A549 (cell line): ENCODE measurements around the gene GSTM5. TPM values are rescaled to one million over a fixed set of nuclear protein-coding genes. Genes with fewer than 3 reads are reported as not detected.
"Not testable (repeated sequence)": the region's sequence is repeated elsewhere in the genome, so short reads cannot be mapped to it uniquely, and the experiment has no call there.

Experiments
- ATAC-seq, 2 experiments: fragments of 200-7000 bp in 1 of 2; fragments of >200 bp in 1 of 2; cut with Nextera tagmentation in 1 of 2; cut with Tn5 transposase in 1 of 2; 3 replicates each; pipeline versions ENCODE4 v1.8.0 to v1.9.1; 2018 to 2020; ENCODE audit warnings: mild to moderate bottlenecking in 1 of 2, moderate library complexity in 1 of 2
- CTCF ChIA-PET: fragments of 300-600 bp; sonication (Branson Sonifier 250); formaldehyde crosslinking; extraction: SDS; loops from one replicate; lab custom pipeline; 2021; ENCODE audit warnings: antibody characterized with exemption, inconsistent platforms; lab: Yijun Ruan, JAX
- POLR2A ChIA-PET: fragments of 350-600 bp; formaldehyde crosslinking; extraction: SDS; loops from one replicate; lab custom pipeline; 2021; ENCODE audit warnings: antibody characterized with exemption, inconsistent platforms; lab: Yijun Ruan, JAX
- DNase-seq, 2 experiments: peaks; one replicate each; pipeline versions ENCODE4 v3.0.0 to v3.0.0-alpha.2; 2011 to 2016; ENCODE audit warnings: low read depth in 1 of 2, low spot score in 1 of 2
- FAIRE-seq: peaks from 2 replicates; lab custom pipeline; 2011; peaks lifted over from hg19 to GRCh38; lab: Jason Lieb, UNC
- H3K27ac ChIP-seq, 2 experiments: fragments of >200 bp; sonication (Bioruptor Twin); formaldehyde crosslinking; 3 replicates each; pipeline ENCODE4 v1.5.1; 2016 to 2017
- H3K4me1 ChIP-seq: fragments of >200 bp; sonication (Bioruptor Twin); formaldehyde crosslinking; 3 replicates; pipeline ENCODE4 v1.6.1; 2016
- H3K4me2 ChIP-seq: fragments of >200 bp; sonication (Bioruptor Twin); formaldehyde crosslinking; 3 replicates; pipeline ENCODE4 v1.6.1; 2016
- H3K4me3 ChIP-seq: fragments of >200 bp; sonication (Bioruptor Twin); formaldehyde crosslinking; 3 replicates; pipeline ENCODE4 v1.5.1; 2016
- H3K9me3 ChIP-seq: fragments of >200 bp; sonication (Bioruptor Twin); formaldehyde crosslinking; 3 replicates; pipeline ENCODE4 v1.6.1; 2016
- E2F6 ChIP-seq: IDR thresholded peaks from 2 replicates; pipeline ENCODE4 v1.6.1; 2012; ENCODE audit warnings: low read depth, borderline replicate concordance
- FOSL2 ChIP-seq, 2 experiments: fragments of 450-650 bp in 1 of 2; fragments of >200 bp in 1 of 2; sonication (Bioruptor Twin) in 1 of 2; formaldehyde crosslinking; IDR thresholded peaks; 2 replicates each; pipeline versions ENCODE4 v1.5.0 to v1.6.1; 2016 to 2020; ENCODE audit warnings: mild to moderate bottlenecking in 1 of 2, moderate library complexity in 1 of 2
- KDM1A ChIP-seq: fragments of 200-600 bp; sonication (generic); IDR thresholded peaks from 2 replicates; pipeline ENCODE4 v1.6.1; 2016; ENCODE audit warnings: low read depth, mild to moderate bottlenecking
- MAFK ChIP-seq: fragments of 450-650 bp; IDR thresholded peaks from 2 replicates; pipeline ENCODE4 v1.6.1; 2014; ENCODE audit not compliant: partially characterized antibody
- MYC ChIP-seq: IDR thresholded peaks from 2 replicates; pipeline ENCODE4 v1.6.1; 2012; ENCODE audit warnings: mild to moderate bottlenecking, inconsistent platforms, low read length, improper control_type of control experiment, borderline replicate concordance
- ZFP36 ChIP-seq: fragments of 450-650 bp; IDR thresholded peaks from 2 replicates; pipeline ENCODE4 v1.6.1; 2014; ENCODE audit warnings: borderline replicate concordance; ENCODE audit not compliant: partially characterized antibody
- WGBS: methylation state at CpG from one replicate; pipeline ENCODE4 v1.1.6; 2017; ENCODE audit errors: missing lambda C conversion rate; 5-methylcytosine and 5-hydroxymethylcytosine counted together
- polyA plus RNA-seq, 4 experiments: library from polyadenylated mRNA; depleted of rRNA in 3 of 4; stranded (reverse); fragments of >200 nt; fragmentation: RNase III in 1 of 4; extraction: RNeasy Plus Mini Kit Qiagen cat#74134 plus additional on column Dnase treatment in 1 of 4; gene quantifications; 2 replicates in 3 of 4; 3 replicates in 1 of 4; pipeline ENCODE4 v1.2.3, GENCODE V29; 2011 to 2017

GSTM5 gene
- polyA plus RNA-seq, 2 of the 4 experiments (the other 2 are of a cell fraction): not detected

- ChIA-PET CTCF (interaction anchor here (0.9 to 4.6 kb wide), 6 partner anchors 8 to 220 kb away, joined by 3 to 42 read pairs (median 9); partner anchors contain the start of gene AHCYL1), POLR2A (no interaction called here)
- TF ChIP-seq MYC (no peak), ZFP36 (no peak), E2F6 (no peak), KDM1A (no peak), FOSL2 (IDR thresholded peaks at IDR 0.05) (no peak), FOSL2 (CRISPR knock-in tag; IDR thresholded peaks at IDR 0.05) (no peak), MAFK (no peak)
- FAIRE-seq (no peak), DNase-seq (no peak), ATAC-seq (no peak)
- 71% methylated on average over 11 of the region's 13 CpGs for WGBS
- Histone ChIP-seq H3K4me2 (no peak overlapping the region), H3K4me1 (peaks cover 18% of the 10 kb centered on the region), H3K4me3 (no peak overlapping the region), H3K9me3 (no peaks in the 10 kb centered on the region), H3K27ac (no peak overlapping the region)
Observed at GRCh38 chr1:109765896-109766615, 54.0 kb downstream of the GSTM5 start.

GRCh38 chr1:109766991-109767636 lies 55.1 kb downstream of the GSTM5 start:
- H3K4me1 ChIP-seq: peaks cover 18% of the 10 kb centered on the region
- H3K27ac ChIP-seq, POLR2A ChIA-PET, CTCF ChIA-PET, FAIRE-seq, ATAC-seq, H3K4me2 ChIP-seq, H3K4me3 ChIP-seq, DNase-seq, H3K9me3 ChIP-seq: not testable (repeated sequence)
- WGBS: 86% methylated on average over 17 of the region's 17 CpGs

Other genes with a start within 250 kb of the GSTM5 start
- 0.04 and 0.08 TPM in 2 replicates for gene SYPL2, start 245.7 kb upstream of the GSTM5 start, polyA plus RNA-seq (2011; rRNA removed)
- gene SYPL2, start 245.7 kb upstream of the GSTM5 start, polyA plus RNA-seq (2017; fragmentation: RNase III; extraction: RNeasy Plus Mini Kit Qiagen cat#74134 plus additional on column Dnase treatment): 0.03 to 0.05 TPM (median 0.05 TPM) in 3 replicates
- gene ATXN7L2, start 228.3 kb upstream of the GSTM5 start, polyA plus RNA-seq (2011; rRNA removed): 0.97 and 1.2 TPM in 2 replicates
- gene ATXN7L2, start 228.3 kb upstream of the GSTM5 start, polyA plus RNA-seq (2017; fragmentation: RNase III; extraction: RNeasy Plus Mini Kit Qiagen cat#74134 plus additional on column Dnase treatment): 2.0 to 2.2 TPM (median 2.1 TPM) in 3 replicates
- 4.0 and 4.9 TPM in 2 replicates for gene CYB561D1, start 218.2 kb upstream of the GSTM5 start, polyA plus RNA-seq (2011; rRNA removed)
- gene CYB561D1, start 218.2 kb upstream of the GSTM5 start, polyA plus RNA-seq (2017; fragmentation: RNase III; extraction: RNeasy Plus Mini Kit Qiagen cat#74134 plus additional on column Dnase treatment): 4.4 to 5.2 TPM (median 4.9 TPM) in 3 replicates
- 0.43 and 0.85 TPM in 2 replicates for gene AMIGO1, start 202.5 kb upstream of the GSTM5 start, polyA plus RNA-seq (2011; rRNA removed)
- 1.1 to 1.3 TPM (median 1.2 TPM) in 3 replicates for gene AMIGO1, start 202.5 kb upstream of the GSTM5 start, polyA plus RNA-seq (2017; fragmentation: RNase III; extraction: RNeasy Plus Mini Kit Qiagen cat#74134 plus additional on column Dnase treatment)
- gene GPR61, start 172.4 kb upstream of the GSTM5 start, polyA plus RNA-seq (2011; rRNA removed): 0.14 TPM in 1 of 2 replicates, not detected in the other
- gene GPR61, start 172.4 kb upstream of the GSTM5 start, polyA plus RNA-seq (2017; fragmentation: RNase III; extraction: RNeasy Plus Mini Kit Qiagen cat#74134 plus additional on column Dnase treatment): not detected in 3 replicates
- gene GNAI3, start 163.6 kb upstream of the GSTM5 start, polyA plus RNA-seq (2011; rRNA removed): 6.1 and 8.7 TPM in 2 replicates
- 5.3 to 5.6 TPM (median 5.6 TPM) in 3 replicates for gene GNAI3, start 163.6 kb upstream of the GSTM5 start, polyA plus RNA-seq (2017; fragmentation: RNase III; extraction: RNeasy Plus Mini Kit Qiagen cat#74134 plus additional on column Dnase treatment)
- 0.16 and 0.20 TPM in 2 replicates for gene GNAT2, start 92.6 kb upstream of the GSTM5 start, polyA plus RNA-seq (2011; rRNA removed)
- gene GNAT2, start 92.6 kb upstream of the GSTM5 start, polyA plus RNA-seq (2017; fragmentation: RNase III; extraction: RNeasy Plus Mini Kit Qiagen cat#74134 plus additional on column Dnase treatment): 0.25 TPM in 1 of 3 replicates, not detected in the others
- 19.3 and 31.5 TPM in 2 replicates for gene AMPD2, start 92.4 kb upstream of the GSTM5 start, polyA plus RNA-seq (2011; rRNA removed)
- 39.4 to 51.7 TPM (median 47.2 TPM) in 3 replicates for gene AMPD2, start 92.4 kb upstream of the GSTM5 start, polyA plus RNA-seq (2017; fragmentation: RNase III; extraction: RNeasy Plus Mini Kit Qiagen cat#74134 plus additional on column Dnase treatment)
- 17.2 and 21.7 TPM in 2 replicates for gene GSTM4, start 56.2 kb upstream of the GSTM5 start, polyA plus RNA-seq (2011; rRNA removed)
- gene GSTM4, start 56.2 kb upstream of the GSTM5 start, polyA plus RNA-seq (2017; fragmentation: RNase III; extraction: RNeasy Plus Mini Kit Qiagen cat#74134 plus additional on column Dnase treatment): 13.0 to 14.3 TPM (median 13.6 TPM) in 3 replicates
- gene GSTM2, start 44.2 kb upstream of the GSTM5 start, polyA plus RNA-seq (2011; rRNA removed): 4.8 and 6.0 TPM in 2 replicates
- gene GSTM2, start 44.2 kb upstream of the GSTM5 start, polyA plus RNA-seq (2017; fragmentation: RNase III; extraction: RNeasy Plus Mini Kit Qiagen cat#74134 plus additional on column Dnase treatment): 5.3 to 7.2 TPM (median 6.5 TPM) in 3 replicates
- 0.22 TPM in 1 of 2 replicates, not detected in the other for gene GSTM1, start 24.4 kb upstream of the GSTM5 start, polyA plus RNA-seq (2011; rRNA removed)
- gene GSTM1, start 24.4 kb upstream of the GSTM5 start, polyA plus RNA-seq (2017; fragmentation: RNase III; extraction: RNeasy Plus Mini Kit Qiagen cat#74134 plus additional on column Dnase treatment): not detected in 3 replicates
- 55.7 and 67.6 TPM in 2 replicates for gene GSTM3, start 28.8 kb downstream of the GSTM5 start, polyA plus RNA-seq (2011; rRNA removed)
- gene GSTM3, start 28.8 kb downstream of the GSTM5 start, polyA plus RNA-seq (2017; fragmentation: RNase III; extraction: RNeasy Plus Mini Kit Qiagen cat#74134 plus additional on column Dnase treatment): 39.8 to 44.1 TPM (median 43.0 TPM) in 3 replicates
- gene EPS8L3, start 51.7 kb downstream of the GSTM5 start, polyA plus RNA-seq (2011; rRNA removed): 5.1 and 7.4 TPM in 2 replicates
- gene EPS8L3, start 51.7 kb downstream of the GSTM5 start, polyA plus RNA-seq (2017; fragmentation: RNase III; extraction: RNeasy Plus Mini Kit Qiagen cat#74134 plus additional on column Dnase treatment): 1.4 to 3.3 TPM (median 2.4 TPM) in 3 replicates
- gene CSF1, start 198.6 kb downstream of the GSTM5 start, polyA plus RNA-seq (2011; rRNA removed): 36.3 and 45.7 TPM in 2 replicates
- gene CSF1, start 198.6 kb downstream of the GSTM5 start, polyA plus RNA-seq (2017; fragmentation: RNase III; extraction: RNeasy Plus Mini Kit Qiagen cat#74134 plus additional on column Dnase treatment): 35.1 to 42.4 TPM (median 37.5 TPM) in 3 replicates